SU-DHL-6 (cell line): ENCODE results near the gene SCO1.

Experiments
- EZH2phosphoT487 ChIP-seq: fragments of 200-600 bp; sonication (generic), shearing (Covaris generic); conservative IDR thresholded peaks from 2 replicates; pipeline ENCODE4 v1.6.1; 2018; ENCODE audit warnings: mild to moderate bottlenecking, antibody characterized with exemption, low read length, moderate library complexity, mixed read lengths
- TF ChIP-seq, protein P1 (sequence below): fragments of 200-600 bp; sonication (generic); IDR thresholded peaks from one replicate; pipeline ENCODE4 v1.5.1; 2017; ENCODE audit warnings: antibody characterized with exemption, mild to moderate bottlenecking, low read length, moderate library complexity; ENCODE audit not compliant: insufficient read depth, poor library complexity, severe bottlenecking

DNA sequence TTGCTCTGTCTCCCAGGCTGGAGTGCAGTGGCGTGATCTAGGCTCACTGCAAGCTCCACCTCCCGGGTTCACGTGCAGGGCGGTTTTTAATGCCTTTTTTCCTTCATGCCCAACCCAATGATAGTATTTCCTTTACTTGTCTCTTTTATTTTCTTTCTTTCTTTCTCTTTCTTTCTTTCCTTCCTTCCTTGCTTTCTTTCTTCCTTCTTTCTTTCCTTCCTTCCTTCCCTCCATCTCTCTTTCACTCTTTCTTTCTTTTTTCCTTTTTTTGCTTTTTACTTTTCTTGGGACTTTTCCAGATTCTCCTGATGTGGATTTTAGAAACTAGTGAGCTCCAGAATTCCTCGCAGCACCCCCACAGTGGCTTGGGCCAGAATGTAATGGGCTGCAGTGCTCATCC is 43.3 kb downstream of the SCO1 start:
- TF ChIP-seq, protein P1, sequence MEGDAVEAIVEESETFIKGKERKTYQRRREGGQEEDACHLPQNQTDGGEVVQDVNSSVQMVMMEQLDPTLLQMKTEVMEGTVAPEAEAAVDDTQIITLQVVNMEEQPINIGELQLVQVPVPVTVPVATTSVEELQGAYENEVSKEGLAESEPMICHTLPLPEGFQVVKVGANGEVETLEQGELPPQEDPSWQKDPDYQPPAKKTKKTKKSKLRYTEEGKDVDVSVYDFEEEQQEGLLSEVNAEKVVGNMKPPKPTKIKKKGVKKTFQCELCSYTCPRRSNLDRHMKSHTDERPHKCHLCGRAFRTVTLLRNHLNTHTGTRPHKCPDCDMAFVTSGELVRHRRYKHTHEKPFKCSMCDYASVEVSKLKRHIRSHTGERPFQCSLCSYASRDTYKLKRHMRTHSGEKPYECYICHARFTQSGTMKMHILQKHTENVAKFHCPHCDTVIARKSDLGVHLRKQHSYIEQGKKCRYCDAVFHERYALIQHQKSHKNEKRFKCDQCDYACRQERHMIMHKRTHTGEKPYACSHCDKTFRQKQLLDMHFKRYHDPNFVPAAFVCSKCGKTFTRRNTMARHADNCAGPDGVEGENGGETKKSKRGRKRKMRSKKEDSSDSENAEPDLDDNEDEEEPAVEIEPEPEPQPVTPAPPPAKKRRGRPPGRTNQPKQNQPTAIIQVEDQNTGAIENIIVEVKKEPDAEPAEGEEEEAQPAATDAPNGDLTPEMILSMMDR, result no peak
- TF ChIP-seq EZH2phosphoT487, result no peak
